Glutamatergic neuron (in vitro differentiated cells): ENCODE results near the gene DNAJB4. TPM values are rescaled to one million over a fixed set of nuclear protein-coding genes. Genes with fewer than 3 reads are reported as not detected.
"Not testable (repeated sequence)": the region's sequence is repeated elsewhere in the genome, so short reads cannot be mapped to it uniquely, and the experiment has no call there.

Experiments used
- DNase-seq: peaks from one replicate; pipeline ENCODE4 v3.0.0; 2022
- H3K27ac Mint-ChIP-seq: one replicate; pipeline ENCODE4 v1.8.0; 2020; ENCODE audit warnings: mild to moderate bottlenecking, mixed read lengths, inconsistent platforms; ENCODE audit not compliant: unreplicated experiment
- H3K27me3 Mint-ChIP-seq: one replicate; pipeline ENCODE4 v1.8.0; 2020; ENCODE audit warnings: mild to moderate bottlenecking, moderate library complexity, mixed read lengths, inconsistent platforms; ENCODE audit not compliant: unreplicated experiment
- H3K36me3 Mint-ChIP-seq: one replicate; pipeline ENCODE4 v1.8.0; 2020; ENCODE audit warnings: mild to moderate bottlenecking, mixed read lengths, inconsistent platforms; ENCODE audit not compliant: unreplicated experiment
- H3K4me1 Mint-ChIP-seq: one replicate; pipeline ENCODE4 v1.8.0; 2020; ENCODE audit warnings: mild to moderate bottlenecking, low read depth, mixed read lengths, inconsistent platforms; ENCODE audit not compliant: unreplicated experiment
- H3K4me3 Mint-ChIP-seq: one replicate; pipeline ENCODE4 v1.8.0; 2020; ENCODE audit warnings: mild to moderate bottlenecking, mixed read lengths, inconsistent platforms; ENCODE audit not compliant: unreplicated experiment
- H3K9me3 Mint-ChIP-seq: one replicate; pipeline ENCODE4 v1.8.0; 2020; ENCODE audit warnings: mild to moderate bottlenecking, moderate library complexity, mixed read lengths, inconsistent platforms; ENCODE audit not compliant: unreplicated experiment
- total RNA-seq: library from RNA; stranded (reverse); fragmentation: NEBNext Ultra II Directional; extraction: Animal tissue kit (Norgen Biotek cat#: 25700); gene quantifications from one replicate; pipeline ENCODE4 v1.2.1, GENCODE V29; 2021; ENCODE audit not compliant: unreplicated experiment
- TF ChIP-seq, protein P1 (sequence below): fragments of 200-600 bp; sonication (generic); IDR thresholded peaks from one replicate; pipeline ENCODE4 v1.5.0; 2021; ENCODE audit not compliant: partially characterized antibody, unreplicated experiment

Gene DNAJB4
- total RNA-seq, 1 donor from 2014 or later, result 20.1 TPM

DNA sequence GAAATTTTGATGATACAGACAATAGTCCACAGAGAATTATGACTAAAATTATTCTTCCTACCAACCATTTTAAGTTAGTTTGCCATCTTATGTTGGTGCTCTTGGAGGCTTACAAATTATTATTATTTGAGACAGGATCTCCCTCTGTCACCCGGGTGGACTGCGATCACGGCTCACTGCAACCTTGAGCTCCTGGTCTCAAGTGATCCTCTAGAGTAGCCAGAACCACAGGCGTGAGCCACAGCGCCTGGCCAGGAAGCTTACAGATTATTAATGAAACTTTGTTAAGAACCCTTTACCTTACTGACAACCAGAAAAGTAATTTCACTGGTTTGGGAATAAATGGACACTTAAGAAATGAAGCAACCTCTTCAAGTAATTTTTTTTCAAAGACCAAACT is 8.0 kb upstream of the DNAJB4 start:
- Mint-ChIP-seq H3K27ac (no peak overlapping the region), H3K4me3 (no peak overlapping the region), H3K27me3 (no peaks in the 10 kb centered on the region), H3K9me3 (no peaks in the 10 kb centered on the region), H3K4me1 (no peaks in the 10 kb centered on the region), H3K36me3 (no peaks in the 10 kb centered on the region)
- DNase-seq, result no peak
- TF ChIP-seq, protein P1, sequence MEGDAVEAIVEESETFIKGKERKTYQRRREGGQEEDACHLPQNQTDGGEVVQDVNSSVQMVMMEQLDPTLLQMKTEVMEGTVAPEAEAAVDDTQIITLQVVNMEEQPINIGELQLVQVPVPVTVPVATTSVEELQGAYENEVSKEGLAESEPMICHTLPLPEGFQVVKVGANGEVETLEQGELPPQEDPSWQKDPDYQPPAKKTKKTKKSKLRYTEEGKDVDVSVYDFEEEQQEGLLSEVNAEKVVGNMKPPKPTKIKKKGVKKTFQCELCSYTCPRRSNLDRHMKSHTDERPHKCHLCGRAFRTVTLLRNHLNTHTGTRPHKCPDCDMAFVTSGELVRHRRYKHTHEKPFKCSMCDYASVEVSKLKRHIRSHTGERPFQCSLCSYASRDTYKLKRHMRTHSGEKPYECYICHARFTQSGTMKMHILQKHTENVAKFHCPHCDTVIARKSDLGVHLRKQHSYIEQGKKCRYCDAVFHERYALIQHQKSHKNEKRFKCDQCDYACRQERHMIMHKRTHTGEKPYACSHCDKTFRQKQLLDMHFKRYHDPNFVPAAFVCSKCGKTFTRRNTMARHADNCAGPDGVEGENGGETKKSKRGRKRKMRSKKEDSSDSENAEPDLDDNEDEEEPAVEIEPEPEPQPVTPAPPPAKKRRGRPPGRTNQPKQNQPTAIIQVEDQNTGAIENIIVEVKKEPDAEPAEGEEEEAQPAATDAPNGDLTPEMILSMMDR, result no peak

DNA sequence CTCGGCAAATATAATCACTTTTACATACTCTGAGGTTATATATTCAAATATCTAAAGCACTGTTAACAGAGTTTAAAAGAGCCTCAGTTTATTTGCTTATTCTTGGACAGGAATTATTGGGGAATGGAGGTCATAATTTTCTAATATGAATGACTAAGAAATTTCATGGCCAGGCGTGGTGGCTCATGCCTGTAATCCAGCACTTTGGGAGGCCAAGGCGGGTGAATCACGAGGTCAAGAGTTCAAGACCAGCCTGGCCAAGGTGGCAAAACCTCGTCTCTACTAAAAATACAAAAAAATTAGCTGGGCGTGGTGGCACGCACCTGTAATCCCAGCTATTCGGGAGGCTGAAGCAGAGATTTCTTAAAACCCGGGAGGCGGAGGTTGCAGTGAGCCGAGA is 4.2 kb upstream of the DNAJB4 start:
- H3K4me1 Mint-ChIP-seq, result peaks cover 14% of the 10 kb centered on the region
- not testable (repeated sequence) for H3K36me3 Mint-ChIP-seq, DNase-seq, H3K9me3 Mint-ChIP-seq, H3K27ac Mint-ChIP-seq, H3K27me3 Mint-ChIP-seq, H3K4me3 Mint-ChIP-seq

DNA sequence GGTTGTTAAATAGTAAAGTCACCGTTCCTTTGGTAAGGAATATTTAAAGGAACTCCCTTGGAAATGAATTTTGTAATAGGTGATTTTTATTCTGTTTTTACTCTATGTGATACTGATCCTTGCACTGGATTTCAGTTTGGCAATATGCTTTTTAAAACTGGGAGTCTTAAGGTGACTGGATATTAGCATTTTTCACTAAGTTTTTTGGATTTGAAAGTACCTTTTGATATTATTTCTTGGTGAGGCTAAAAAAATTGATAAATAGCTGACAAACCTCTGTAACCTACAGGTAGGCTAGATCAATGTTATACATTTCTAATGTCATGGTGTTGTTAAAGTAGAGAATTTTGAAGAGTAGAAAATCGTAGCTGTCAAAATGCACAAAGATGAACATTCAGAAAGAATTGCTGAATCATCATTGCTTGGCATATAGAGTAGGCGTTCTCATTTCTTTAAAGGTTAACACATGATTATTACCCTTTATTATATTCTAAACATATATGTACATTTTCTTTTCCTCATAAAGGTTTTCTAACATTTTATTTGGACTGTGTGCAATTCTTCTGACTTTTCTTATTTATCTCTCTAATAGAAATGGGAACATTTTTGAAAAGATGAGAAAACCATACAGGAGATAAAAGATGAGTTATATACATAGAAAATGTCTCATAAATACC is 1.5 kb upstream of the DNAJB4 start:
- peaks cover 19% of the 10 kb centered on the region for H3K4me1 Mint-ChIP-seq
- no peak for DNase-seq
- peaks cover 2% of the 10 kb centered on the region for H3K27me3 Mint-ChIP-seq
- H3K27ac Mint-ChIP-seq, result peak overlapping the region; percentile 20
- TF ChIP-seq, protein P1, result no peak
- H3K4me3 Mint-ChIP-seq, result no peak overlapping the region
- H3K36me3 Mint-ChIP-seq, result no peaks in the 10 kb centered on the region
- H3K9me3 Mint-ChIP-seq, result peaks cover 7% of the 10 kb centered on the region

DNA sequence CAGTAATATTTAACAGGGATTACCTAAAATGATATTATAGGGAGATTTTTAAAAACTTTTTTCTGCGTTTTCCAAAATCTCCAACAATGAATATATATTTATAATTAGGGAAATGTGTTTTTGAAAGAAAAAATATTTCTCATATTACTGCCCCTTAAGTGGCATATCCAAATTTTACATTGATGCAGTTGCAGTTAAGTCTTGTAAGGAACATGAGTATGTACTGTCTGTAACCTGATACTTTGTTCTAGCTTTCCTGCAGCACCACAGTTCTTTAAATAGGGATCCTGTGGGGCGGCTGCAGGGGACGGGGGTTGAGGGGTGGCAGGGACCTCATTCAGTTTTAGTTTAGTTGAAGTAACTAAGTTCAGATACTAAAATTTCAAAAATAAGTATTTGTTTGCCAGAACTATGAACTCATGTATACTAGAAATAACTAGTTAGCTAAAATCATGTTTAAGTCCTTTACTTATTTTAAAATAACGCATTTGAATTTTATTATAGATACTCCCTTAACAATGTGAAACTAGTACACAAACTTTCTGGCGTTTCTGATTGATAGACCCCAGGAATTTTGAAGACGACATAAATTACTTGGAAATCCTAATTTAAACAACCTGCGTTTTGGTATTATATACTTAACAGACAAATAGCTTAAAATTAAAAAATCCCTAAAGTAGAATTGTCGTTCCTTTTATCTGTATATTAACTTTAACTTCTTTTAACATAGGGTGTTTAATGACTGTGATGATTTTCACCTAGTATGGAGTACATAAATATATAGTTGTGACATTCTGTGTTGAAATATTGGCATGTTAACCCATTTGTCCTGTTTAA is 639 bp upstream of the DNAJB4 start:
- Mint-ChIP-seq H3K4me1 (peaks cover 19% of the 10 kb centered on the region), H3K27ac (peak overlapping the region; percentile 92), H3K4me3 (peak overlapping the region; percentile 86), H3K36me3 (no peaks in the 10 kb centered on the region), H3K27me3 (peaks cover 2% of the 10 kb centered on the region), H3K9me3 (peaks cover 7% of the 10 kb centered on the region)
- DNase-seq, result no peak
- TF ChIP-seq, protein P1, result no peak

DNA sequence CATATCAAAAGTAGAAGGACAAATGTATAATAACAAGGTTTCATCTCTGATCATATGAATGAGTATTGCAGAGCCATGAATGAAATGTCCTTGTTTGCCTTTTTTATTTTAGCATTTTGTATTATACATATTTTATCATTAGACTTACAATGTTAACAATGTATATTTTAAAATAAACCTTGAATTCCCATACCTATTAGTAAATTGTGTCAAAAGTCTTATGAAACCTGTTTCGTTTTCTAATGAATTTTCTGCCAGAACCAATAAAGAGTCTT is 646 bp downstream of the DNAJB4 start:
- Mint-ChIP-seq H3K4me3 (peak overlapping the region; percentile 86), H3K36me3 (no peaks in the 10 kb centered on the region), H3K27ac (peak overlapping the region; percentile 92), H3K9me3 (peaks cover 7% of the 10 kb centered on the region), H3K4me1 (peaks cover 19% of the 10 kb centered on the region), H3K27me3 (peaks cover 2% of the 10 kb centered on the region)
- TF ChIP-seq, protein P1, result no peak
- DNase-seq, result no peak
